H9 (cell line): ENCODE measurements around the gene OAS3. TPM values are rescaled to one million over a fixed set of nuclear protein-coding genes. Genes with fewer than 3 reads are reported as not detected.

ENCODE experiments used
- DNase-seq: peaks from one replicate; pipeline ENCODE4 v3.0.0-alpha.2; 2017
- H2AFZ ChIP-seq: one replicate; pipeline ENCODE4 v1.6.1; 2013; ENCODE audit warnings: mild to moderate bottlenecking, low read length, control low read depth, moderate library complexity
- H2AK5ac ChIP-seq: 2 replicates; pipeline ENCODE4 v1.6.1; 2013; ENCODE audit warnings: low read length, control low read depth, mixed read lengths; ENCODE audit not compliant: insufficient read length
- H2BK120ac ChIP-seq: one replicate; pipeline ENCODE4 v1.6.1; 2013; ENCODE audit warnings: low read depth, mild to moderate bottlenecking, low read length, control low read depth, inconsistent platforms; ENCODE audit not compliant: poor library complexity, severe bottlenecking
- H2BK12ac ChIP-seq: 2 replicates; pipeline ENCODE4 v1.6.1; 2013; ENCODE audit warnings: low read length, control low read depth, mixed read lengths, low read depth; ENCODE audit not compliant: insufficient read length
- H2BK15ac ChIP-seq: 2 replicates; pipeline ENCODE4 v1.6.1; 2013; ENCODE audit warnings: low read depth, low read length, control low read depth
- H2BK20ac ChIP-seq: one replicate; pipeline ENCODE4 v1.6.1; 2013; ENCODE audit warnings: low read depth, mild to moderate bottlenecking, low read length, control low read depth, inconsistent platforms; ENCODE audit not compliant: poor library complexity, severe bottlenecking
- H2BK5ac ChIP-seq: 2 replicates; pipeline ENCODE4 v1.6.1; 2013; ENCODE audit warnings: low read length, control low read depth, mixed read lengths; ENCODE audit not compliant: insufficient read length
- H3K14ac ChIP-seq: 2 replicates; pipeline ENCODE4 v1.6.1; 2013; ENCODE audit warnings: low read length, control low read depth; ENCODE audit not compliant: insufficient read depth
- H3K18ac ChIP-seq: 2 replicates; pipeline ENCODE4 v1.6.1; 2013; ENCODE audit warnings: low read depth, mild to moderate bottlenecking, mixed read lengths, low read length, control low read depth; ENCODE audit not compliant: insufficient read length
- H3K23ac ChIP-seq: 2 replicates; pipeline ENCODE4 v1.6.1; 2013; ENCODE audit warnings: low read length, control low read depth, mixed read lengths, low read depth; ENCODE audit not compliant: insufficient read length
- H3K23me2 ChIP-seq: 2 replicates; pipeline ENCODE4 v1.6.1; 2013; ENCODE audit warnings: low read depth, mild to moderate bottlenecking, mixed read lengths, low read length, control low read depth; ENCODE audit not compliant: insufficient read length, poor library complexity, severe bottlenecking
- H3K27ac ChIP-seq: 2 replicates; pipeline ENCODE4 v1.5.1; 2013; ENCODE audit warnings: low read length, control low read depth, mixed read lengths, low read depth; ENCODE audit not compliant: insufficient read length
- H3K27me3 ChIP-seq: 2 replicates; pipeline ENCODE4 v1.6.1; 2013; ENCODE audit warnings: low read length, control low read depth, inconsistent platforms; ENCODE audit not compliant: insufficient read depth
- H3K4ac ChIP-seq: 2 replicates; pipeline ENCODE4 v1.6.1; 2013; ENCODE audit warnings: low read depth, mild to moderate bottlenecking, control low read depth, inconsistent platforms, low read length, moderate library complexity
- H3K4me1 ChIP-seq: 2 replicates; pipeline ENCODE4 v1.6.1; 2013; ENCODE audit warnings: low read length, control low read depth, inconsistent platforms; ENCODE audit not compliant: insufficient read depth
- H3K4me2 ChIP-seq: 2 replicates; pipeline ENCODE4 v1.6.1; 2013; ENCODE audit warnings: low read length, control low read depth, mixed read lengths; ENCODE audit not compliant: insufficient read length, insufficient read depth
- H3K56ac ChIP-seq: 2 replicates; pipeline ENCODE4 v1.6.1; 2013; ENCODE audit warnings: low read depth, mild to moderate bottlenecking, mixed read lengths, low read length, control low read depth; ENCODE audit not compliant: insufficient read length
- H3K79me1 ChIP-seq: 2 replicates; pipeline ENCODE4 v1.6.1; 2013; ENCODE audit warnings: low read depth, mild to moderate bottlenecking, moderate library complexity, low read length, control low read depth, inconsistent platforms; ENCODE audit not compliant: insufficient read depth, poor library complexity, severe bottlenecking
- H3K79me2 ChIP-seq: 2 replicates; pipeline ENCODE4 v1.6.1; 2013; ENCODE audit warnings: low read length, control low read depth, inconsistent platforms; ENCODE audit not compliant: insufficient read depth
- H3K9ac ChIP-seq: 2 replicates; pipeline ENCODE4 v1.6.1; 2013; ENCODE audit warnings: low read length, control low read depth, mixed read lengths; ENCODE audit not compliant: insufficient read length; ENCODE audit errors: extremely low read depth
- H3K9me3 ChIP-seq: one replicate; pipeline ENCODE4 v1.6.1; 2013; ENCODE audit warnings: low read depth, low read length, inconsistent platforms; ENCODE audit not compliant: control insufficient read depth
- H3T11ph ChIP-seq: one replicate; pipeline ENCODE4 v1.6.1; 2013; ENCODE audit warnings: mild to moderate bottlenecking, low read length, control low read depth, inconsistent platforms
- H4K20me1 ChIP-seq: one replicate; pipeline ENCODE4 v1.6.1; 2013; ENCODE audit not compliant: control insufficient read depth, insufficient read length, insufficient read depth
- H4K5ac ChIP-seq: 2 replicates; pipeline ENCODE4 v1.6.1; 2013; ENCODE audit warnings: low read depth, mild to moderate bottlenecking, mixed read lengths, low read length, control low read depth; ENCODE audit not compliant: insufficient read length
- H4K8ac ChIP-seq: replicated peaks from 2 replicates; pipeline ENCODE4 v1.6.1; 2013; ENCODE audit warnings: low read length, control low read depth, mixed read lengths, low read depth; ENCODE audit not compliant: insufficient read length
- H4K91ac ChIP-seq: 2 replicates; pipeline ENCODE4 v1.6.1; 2013; ENCODE audit warnings: low read depth, mild to moderate bottlenecking, moderate library complexity, mixed read lengths, low read length, control low read depth; ENCODE audit not compliant: insufficient read length
- H3K27ac Mint-ChIP-seq, 3 experiments: 2 replicates in 2 of 3; 3 replicates in 1 of 3; pipeline ENCODE4 v1.8.0; 2020 to 2021; ENCODE audit warnings: mixed read lengths in 3 of 3, mild to moderate bottlenecking in 1 of 3, moderate library complexity in 1 of 3
- H3K27me3 Mint-ChIP-seq: 2 replicates; pipeline ENCODE4 v1.8.0; 2021; ENCODE audit warnings: low read depth, mild to moderate bottlenecking, moderate library complexity, mixed read lengths
- H3K36me3 Mint-ChIP-seq, 3 experiments: 2 replicates in 2 of 3; 3 replicates in 1 of 3; pipeline ENCODE4 v1.8.0; 2020 to 2021; ENCODE audit warnings: low read depth in 3 of 3, mixed read lengths in 3 of 3; ENCODE audit not compliant: insufficient read depth in 1 of 3
- H3K4me1 Mint-ChIP-seq, 2 experiments: 2 replicates each; pipeline ENCODE4 v1.8.0; 2020; ENCODE audit warnings: mixed read lengths in 2 of 2
- H3K4me3 Mint-ChIP-seq, 2 experiments: 2 replicates in 1 of 2; 3 replicates in 1 of 2; pipeline ENCODE4 v1.8.0; 2020 to 2021; ENCODE audit warnings: mild to moderate bottlenecking in 2 of 2, mixed read lengths in 2 of 2, moderate library complexity in 1 of 2
- H3K9me3 Mint-ChIP-seq, 2 experiments: 2 replicates in 1 of 2; 3 replicates in 1 of 2; pipeline ENCODE4 v1.8.0; 2020; ENCODE audit warnings: mild to moderate bottlenecking in 2 of 2, mixed read lengths in 2 of 2, moderate library complexity in 1 of 2
- CTCF ChIP-seq: fragments of 200-600 bp; sonication (generic); conservative IDR thresholded peaks from 3 replicates; pipeline ENCODE4 v1.8.0; 2021; ENCODE audit warnings: antibody characterized with exemption, mild to moderate bottlenecking
- WGBS: extraction: QIAGEN DNeasy Blood & Tissue Kit; methylation state at CpG from one replicate; pipeline ENCODE4 v1.1.7; 2013; ENCODE audit warnings: missing lambda C conversion rate, low lambda C conversion rate, mixed read lengths; ENCODE audit not compliant: insufficient read length; ENCODE audit errors: extremely low coverage; 5-methylcytosine and 5-hydroxymethylcytosine counted together
- total RNA-seq: library from RNA; stranded (reverse); gene quantifications from 2 replicates; pipeline ENCODE4 v1.2.1, GENCODE V29; 2021

The OAS3 gene
- total RNA-seq, 1 experiment from 2014 or later: 0.81 TPM

- peaks cover 6 to 21% of the 10 kb centered on the region in 2 experiments for H3K4me1 Mint-ChIP-seq
- no peak overlapping the region for H2BK120ac ChIP-seq
- H3K4me3 Mint-ChIP-seq: no peak overlapping the region; a peak in 1 of 5 replicates
- H3K27me3 Mint-ChIP-seq: peaks cover 32% of the 10 kb centered on the region
- no peak overlapping the region for H2BK20ac ChIP-seq
- no peak overlapping the region for H3T11ph ChIP-seq
- H3K27me3 ChIP-seq: no peaks in the 10 kb centered on the region; the same call in 1 of the 2 replicates
- H3K4me1 ChIP-seq: no peaks in the 10 kb centered on the region
- no peak overlapping the region for H3K14ac ChIP-seq
- no peak overlapping the region for H3K27ac ChIP-seq
- H3K56ac ChIP-seq: no peak overlapping the region
- no peak for TF ChIP-seq CTCF
- no peak overlapping the region for H2BK15ac ChIP-seq
- no peak overlapping the region for H4K8ac ChIP-seq
- no peaks in the 10 kb centered on the region for H3K36me3 Mint-ChIP-seq
- no peak overlapping the region for H2BK5ac ChIP-seq
- H3K23ac ChIP-seq: no peak overlapping the region
- H2AFZ ChIP-seq: no peak overlapping the region
- H4K20me1 ChIP-seq: no peaks in the 10 kb centered on the region
- H4K91ac ChIP-seq: no peak overlapping the region
- no peak overlapping the region for H3K9ac ChIP-seq
- H3K9me3 Mint-ChIP-seq: no peaks in the 10 kb centered on the region; a peak in 1 of 5 replicates
- no peaks in the 10 kb centered on the region for H3K9me3 ChIP-seq
- no peak overlapping the region; a peak in 1 of 7 replicates for H3K27ac Mint-ChIP-seq
- no peak overlapping the region for H3K4me2 ChIP-seq
- H3K79me2 ChIP-seq: no peaks in the 10 kb centered on the region
- no peak overlapping the region for H2AK5ac ChIP-seq
- H2BK12ac ChIP-seq: no peak overlapping the region
- H3K4ac ChIP-seq: no peak overlapping the region
- no peak for DNase-seq
- H3K18ac ChIP-seq: no peak overlapping the region
- WGBS: no CpG with 5 or more reads among the region's 7 CpGs
- H3K23me2 ChIP-seq: peaks cover 8% of the 10 kb centered on the region
- H3K79me1 ChIP-seq: no peaks in the 10 kb centered on the region
- H4K5ac ChIP-seq: no peak overlapping the region
Measured at GRCh38 chr12:112939761-112940381, 1.6 kb downstream of the OAS3 start.
